Fibroblast of skin of abdomen (primary cell): ENCODE results near the gene LRRC55.

Experiments used
- DNase-seq: peaks from one replicate; pipeline ENCODE4 v3.0.0-alpha.2; 2013

LRRC55 gene

GRCh38 chr11:57203882-57204480, 22.2 kb downstream of the LRRC55 start:
- no peak for DNase-seq

GRCh38 chr11:57205041-57205641, 23.4 kb downstream of the LRRC55 start:
- DNase-seq: peak; percentile 23

GRCh38 chr11:57207168-57207567, 25.4 kb downstream of the LRRC55 start:
- no peak for DNase-seq

- no peak for DNase-seq
These were observed 29.0 kb downstream of the LRRC55 start for GRCh38 chr11:57210781-57211180.

- peak; percentile 63 for DNase-seq
These were observed 31.8 kb downstream of the LRRC55 start for GRCh38 chr11:57213342-57214097.

GRCh38 chr11:57214098-57214417, 32.3 kb downstream of the LRRC55 start:
- DNase-seq: peak; percentile 50

GRCh38 chr11:57214494-57214893, 32.7 kb downstream of the LRRC55 start:
- DNase-seq: peak; percentile 86

- no peak for DNase-seq
These were observed 34.7 kb downstream of the LRRC55 start for GRCh38 chr11:57216463-57216862.

- DNase-seq: no peak
These were observed 35.3 kb downstream of the LRRC55 start for GRCh38 chr11:57217053-57217452.

GRCh38 chr11:57219021-57219627, 37.4 kb downstream of the LRRC55 start:
- no peak for DNase-seq

GRCh38 chr11:57222239-57222638, 40.5 kb downstream of the LRRC55 start:
- no peak for DNase-seq

- DNase-seq: peak; percentile 56
These were observed 41.8 kb downstream of the LRRC55 start for GRCh38 chr11:57223601-57224000.

GRCh38 chr11:57224128-57224527, 42.4 kb downstream of the LRRC55 start:
- no peak for DNase-seq

GRCh38 chr11:57224537-57224936, 42.8 kb downstream of the LRRC55 start:
- DNase-seq: peak; percentile 80

GRCh38 chr11:57228600-57228999, 46.8 kb downstream of the LRRC55 start:
- DNase-seq: no peak

- DNase-seq: peak; percentile 47
These were observed 48.6 kb downstream of the LRRC55 start for GRCh38 chr11:57230316-57230715.

GRCh38 chr11:57230791-57231538, 49.2 kb downstream of the LRRC55 start:
- DNase-seq: no peak

GRCh38 chr11:57231539-57232253, 49.9 kb downstream of the LRRC55 start:
- no peak for DNase-seq

GRCh38 chr11:57233702-57234101, 51.9 kb downstream of the LRRC55 start:
- no peak for DNase-seq

- no peak for DNase-seq
These were observed 54.3 kb downstream of the LRRC55 start for GRCh38 chr11:57235761-57236703.

- no peak for DNase-seq
These were observed 55.5 kb downstream of the LRRC55 start, which contains the start of gene APLNR for GRCh38 chr11:57237204-57237681. TSS of gene APLNR (minus strand) at chr11:57237250. CDS start at chr11:57237004, 246 bp downstream.
